ENCODE data around the gene UBE2H.
"Not testable (repeated sequence)": the region's sequence is repeated elsewhere in the genome, so short reads cannot be mapped to it uniquely, and the experiment has no call there.

UBE2H gene

DNA sequence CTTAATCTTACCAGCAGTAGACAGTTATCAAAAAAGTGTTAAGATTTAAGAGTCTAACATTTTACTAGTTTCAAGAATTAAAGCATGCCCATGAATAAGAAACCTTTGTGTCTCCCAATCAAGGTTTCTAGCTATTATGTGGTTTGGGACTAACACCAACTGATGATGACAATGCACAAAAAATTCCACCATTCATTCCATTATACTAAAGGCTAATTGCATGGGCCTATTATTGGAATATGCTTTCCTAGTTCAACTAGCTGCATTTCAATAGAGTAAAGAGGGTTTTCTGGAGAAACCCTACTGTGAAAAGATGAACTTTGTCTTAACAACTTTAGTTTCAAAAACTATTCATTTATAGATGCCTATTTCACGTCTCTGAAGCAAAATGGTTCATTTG, 44.6 kb downstream of the UBE2H start:
- no peak for DNase-seq (ENCODE audit: low read depth in 1 of 2, low spot score in 1 of 2)

DNA sequence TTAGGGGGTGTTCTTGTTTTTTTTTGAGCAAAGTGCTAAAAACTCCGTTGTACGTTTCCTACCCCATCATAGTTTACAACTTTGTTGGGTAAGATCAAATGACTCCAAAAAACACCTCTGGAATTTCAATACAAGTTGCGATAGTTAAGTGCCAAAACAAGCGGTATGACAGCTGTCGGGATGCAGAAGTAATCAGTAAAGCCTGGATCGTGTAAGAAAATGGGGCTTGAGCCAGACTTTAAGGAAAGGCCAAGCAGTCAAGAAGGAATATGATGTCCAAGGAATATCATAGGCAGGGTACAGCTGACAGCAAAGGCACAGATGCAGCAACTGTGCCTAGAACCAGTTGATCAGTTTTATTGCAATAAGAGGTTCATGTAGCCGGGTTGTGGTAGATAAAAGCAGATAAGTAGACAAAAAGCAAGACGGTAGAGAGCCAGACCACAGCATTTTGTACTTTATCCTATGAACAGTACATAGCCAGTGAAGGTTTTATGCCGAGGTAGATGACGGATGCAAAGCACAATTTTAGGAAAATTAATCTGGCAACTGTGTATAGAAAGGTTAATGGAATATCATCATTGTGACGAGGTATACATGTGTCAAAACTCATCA, 45.5 kb downstream of the UBE2H start:
- no peak for DNase-seq (ENCODE audit: low read depth in 1 of 2, low spot score in 1 of 2)

DNA sequence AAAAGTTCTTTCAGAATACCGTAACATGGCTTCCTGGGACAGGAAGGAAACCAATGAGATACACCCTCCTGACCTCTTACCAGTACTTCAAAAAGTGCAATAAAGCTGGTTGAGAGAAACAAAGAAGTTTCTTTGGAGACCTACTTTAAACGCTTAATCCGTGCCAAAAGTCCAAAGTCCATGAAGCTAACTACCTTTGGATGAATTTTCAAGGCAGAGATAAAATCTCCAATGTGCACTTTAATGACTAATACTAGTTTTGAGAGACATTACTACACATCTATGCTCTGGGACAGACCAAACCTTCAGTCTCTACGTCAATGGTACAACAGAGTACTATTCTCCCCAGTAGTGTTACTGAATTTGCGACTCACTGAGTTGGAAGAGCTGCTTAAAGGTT, 46.1 kb downstream of the UBE2H start:
- no peak for DNase-seq (ENCODE audit: low read depth in 1 of 2, low spot score in 1 of 2)

DNA sequence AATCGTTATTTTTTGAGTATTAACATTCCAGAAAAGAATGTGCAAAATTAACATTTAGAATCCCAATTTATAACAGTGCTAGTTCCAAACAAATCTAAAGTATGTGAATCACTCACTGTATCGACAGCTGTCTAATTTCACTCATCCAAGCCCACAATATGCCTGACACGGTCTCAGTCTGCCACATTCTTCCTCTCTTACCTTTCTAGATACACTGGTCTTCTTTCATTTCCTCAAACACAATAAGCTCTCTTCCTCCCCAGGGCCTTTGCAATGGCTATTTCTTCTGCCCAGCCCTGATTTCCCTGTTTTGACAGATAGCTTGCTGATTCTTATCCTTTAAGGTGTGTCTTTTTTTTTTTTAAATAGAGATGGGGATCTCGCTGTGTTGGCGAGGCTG, 48.8 kb downstream of the UBE2H start:
- DNase-seq (ENCODE audit: low read depth in 1 of 2, low spot score in 1 of 2): no peak

DNA sequence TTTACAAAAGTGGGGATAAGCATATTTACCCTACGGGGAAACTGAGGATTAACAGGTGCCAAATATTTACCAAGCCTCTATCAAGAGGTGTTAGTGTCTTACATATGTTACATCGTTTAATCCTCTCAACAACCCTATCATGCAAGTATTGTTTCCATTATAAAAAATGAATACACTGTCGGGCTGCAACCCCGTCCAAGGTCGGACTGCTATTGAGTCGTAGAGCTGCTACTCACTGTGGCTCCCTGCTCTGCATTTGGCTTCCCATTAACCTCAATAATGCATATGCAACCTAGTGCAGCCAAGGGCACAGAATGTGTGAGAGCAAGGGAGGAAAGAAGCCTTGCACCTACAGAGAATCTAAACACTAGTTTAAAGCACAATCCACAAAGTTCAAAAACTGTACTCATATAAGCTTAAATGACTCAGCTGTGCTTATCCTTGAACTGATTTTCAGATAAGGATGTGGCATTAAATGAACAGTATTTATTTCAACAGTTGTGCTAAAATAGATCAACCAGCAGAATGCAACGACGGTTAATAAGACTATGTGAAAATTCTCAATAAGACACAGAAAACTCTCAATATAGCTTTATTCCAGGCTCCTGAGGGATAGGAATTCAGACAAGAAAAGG, 49.9 kb downstream of the UBE2H start:
- DNase-seq (ENCODE audit: low read depth in 1 of 2, low spot score in 1 of 2): no peak

DNA sequence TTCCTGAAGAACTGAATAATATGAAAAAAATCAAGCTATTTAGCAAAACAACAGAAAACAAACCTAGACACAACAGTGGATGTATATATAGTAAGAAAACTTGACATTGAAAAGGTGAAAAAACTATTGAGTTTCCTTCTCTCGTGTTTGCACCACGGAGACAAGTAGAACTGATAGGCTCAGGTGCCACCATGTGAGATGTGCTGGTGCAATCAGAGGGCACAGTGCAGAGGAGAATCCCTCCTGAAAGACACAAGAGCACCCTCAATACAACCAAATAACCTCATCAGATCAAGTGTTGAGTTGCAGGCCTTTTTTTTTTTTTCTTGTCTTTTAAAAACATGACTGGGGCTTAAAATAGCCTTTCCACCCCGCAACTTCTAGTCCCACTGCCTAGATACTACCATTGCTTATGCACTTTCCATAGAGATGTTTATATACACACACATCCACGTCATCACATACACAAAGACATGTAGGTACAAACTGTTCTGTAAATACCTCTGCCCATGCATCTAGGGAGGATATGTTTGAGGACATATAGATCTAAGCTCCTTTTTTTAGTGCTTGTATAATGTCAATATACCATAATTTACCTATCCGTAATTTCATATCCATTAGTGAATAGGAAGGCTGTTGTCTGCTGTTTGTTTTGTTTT, 54.1 kb downstream of the UBE2H start:
- no peak for DNase-seq (ENCODE audit: low read depth in 1 of 2, low spot score in 1 of 2)

DNA sequence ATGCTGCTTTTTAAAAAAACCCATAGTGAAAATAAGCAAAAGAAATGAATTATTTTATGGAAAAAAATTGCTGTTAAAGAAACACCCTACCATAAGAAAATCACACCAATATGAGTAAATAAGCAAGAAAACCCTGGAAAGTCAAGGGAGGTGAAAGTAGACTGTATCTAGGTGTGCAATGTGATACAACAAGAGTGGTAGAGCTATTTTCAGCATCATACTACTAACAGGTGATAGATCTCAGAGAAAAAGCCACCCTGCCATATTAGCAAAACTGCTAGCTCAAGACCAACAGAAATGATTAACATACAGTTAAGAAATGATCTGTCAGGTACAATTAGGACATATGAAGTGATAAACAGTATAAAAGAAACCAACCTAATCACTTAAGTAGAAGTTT, 54.8 kb downstream of the UBE2H start:
- DNase-seq (ENCODE audit: low read depth in 1 of 2, low spot score in 1 of 2): no peak

DNA sequence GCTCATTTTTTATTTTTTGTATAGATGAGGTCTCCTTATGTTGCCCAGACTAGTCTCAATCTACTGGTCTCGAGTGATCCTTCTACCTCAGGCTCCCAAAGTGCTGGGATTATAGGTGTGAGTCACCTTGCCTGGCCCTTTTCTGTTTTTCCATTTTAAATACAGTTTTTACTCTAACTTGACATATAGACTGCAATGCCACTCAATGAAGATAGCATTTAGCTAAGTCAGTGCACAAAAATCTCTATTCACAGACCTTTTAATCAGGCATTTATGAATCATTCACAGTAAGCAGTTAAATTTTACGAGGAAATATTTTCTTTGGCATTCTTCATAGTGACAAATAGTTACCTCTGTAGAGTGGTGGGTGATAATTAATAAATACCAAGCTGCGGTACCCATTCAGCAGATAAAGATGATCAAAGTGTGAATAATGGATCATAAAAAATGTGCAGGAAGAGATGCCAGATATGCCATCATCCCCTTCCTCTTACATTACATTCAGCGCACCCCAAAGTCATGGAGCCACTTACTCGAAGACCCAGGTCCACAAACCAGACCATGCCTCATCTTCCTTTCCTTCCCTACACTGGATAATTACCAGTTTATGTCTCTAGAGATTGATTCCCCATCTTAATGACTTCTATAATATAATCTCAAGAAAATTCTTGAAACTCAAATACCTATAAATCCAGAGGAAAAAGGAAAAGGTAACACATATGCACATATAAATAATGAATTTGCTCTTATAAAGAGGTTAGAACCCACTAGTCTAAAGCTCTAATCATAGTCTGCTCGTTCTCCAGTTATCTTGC, 56.0 kb downstream of the UBE2H start:
- DNase-seq (ENCODE audit: low read depth in 1 of 2, low spot score in 1 of 2): no peak

DNA sequence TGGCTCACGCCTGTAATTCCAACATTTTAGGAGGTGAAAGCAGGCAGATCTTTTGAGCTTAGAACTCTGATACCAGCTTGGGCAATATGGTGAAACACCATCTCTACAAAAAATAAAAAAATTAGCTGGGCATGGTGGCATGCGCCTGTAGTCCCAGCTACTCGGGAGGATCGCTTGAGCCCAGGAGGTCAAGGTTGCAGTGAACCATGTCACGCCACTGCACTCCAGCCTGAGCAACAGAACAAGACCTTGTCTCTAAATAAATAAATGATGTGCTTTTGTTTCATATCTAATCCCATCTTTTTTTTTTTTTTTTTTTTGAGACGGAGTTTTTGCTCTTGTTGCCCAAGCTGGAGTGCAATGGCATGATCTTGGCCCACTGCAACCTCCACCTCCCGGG, 58.6 kb downstream of the UBE2H start:
- not testable (repeated sequence) for DNase-seq (ENCODE audit: low read depth in 1 of 2, low spot score in 1 of 2)

DNA sequence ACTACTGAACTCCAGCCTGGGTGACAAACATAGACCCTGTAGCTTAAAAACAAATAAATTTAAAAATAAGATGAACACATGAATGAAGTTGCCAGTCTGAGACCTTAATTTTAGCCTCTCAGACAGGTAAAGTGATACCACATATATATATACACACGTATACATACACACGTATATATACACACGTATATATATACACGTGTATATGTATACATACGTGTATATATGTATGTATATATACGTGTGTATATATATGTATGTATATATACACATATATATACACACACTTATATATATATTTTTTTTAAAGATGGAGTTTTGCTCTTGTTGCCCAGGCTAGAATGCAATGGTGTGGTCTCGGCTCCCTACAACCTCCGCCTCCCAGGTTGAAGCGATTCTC, 62.7 kb downstream of the UBE2H start:
- DNase-seq (ENCODE audit: low read depth in 1 of 2, low spot score in 1 of 2): no peak

DNA sequence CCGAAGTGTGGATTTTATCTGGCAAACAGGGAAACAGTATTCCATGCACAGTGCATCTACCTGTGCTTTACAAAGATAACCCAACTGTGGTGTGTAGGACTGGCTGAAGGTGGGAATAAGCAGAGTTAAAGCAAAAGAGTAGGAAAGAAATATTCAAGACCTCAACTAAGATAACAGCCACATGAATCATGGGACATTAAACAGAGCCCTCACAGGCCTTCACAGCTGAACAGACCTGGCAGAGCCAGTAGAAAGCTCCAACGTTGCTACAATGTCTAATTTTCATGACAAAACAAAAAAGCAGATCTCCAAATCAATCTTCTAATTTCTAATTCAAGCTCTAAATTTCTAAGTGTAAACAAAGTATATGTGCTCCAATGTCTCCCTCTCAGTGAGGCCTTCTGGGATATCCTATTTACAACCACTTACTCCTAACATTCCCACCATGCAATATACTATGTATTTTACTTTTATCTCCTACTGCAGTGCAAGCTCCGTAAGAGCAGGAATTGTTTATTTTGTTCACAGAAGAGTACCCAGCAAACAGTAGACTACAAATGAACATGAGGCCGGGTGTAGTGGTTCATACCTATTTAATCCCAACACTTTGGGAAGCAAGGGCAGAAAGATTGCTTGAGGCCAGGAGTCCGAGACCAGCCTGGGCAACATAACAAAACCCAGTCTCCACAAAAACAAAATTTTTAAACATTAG, 63.5 kb downstream of the UBE2H start:
- no peak for DNase-seq (ENCODE audit: low read depth in 1 of 2, low spot score in 1 of 2)

DNA sequence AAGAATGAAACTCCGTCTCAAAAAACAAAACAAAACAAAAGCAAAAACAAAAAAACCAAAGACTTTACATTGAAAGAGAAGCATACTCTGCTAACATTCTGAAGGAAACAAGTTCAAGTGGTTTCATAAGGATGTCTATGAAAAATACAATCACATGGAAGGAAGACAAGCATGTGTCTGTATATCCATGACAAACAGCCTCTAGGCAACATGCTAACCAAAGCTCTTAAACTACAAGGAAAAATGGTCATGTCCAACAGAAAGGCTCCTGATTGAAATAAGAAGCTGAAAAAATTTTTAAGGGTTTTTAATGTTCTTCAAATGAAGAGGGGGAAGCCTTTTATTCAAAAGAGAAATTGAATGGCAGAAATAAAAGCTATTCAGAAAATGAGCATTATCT, 64.9 kb downstream of the UBE2H start:
- DNase-seq (ENCODE audit: low read depth in 1 of 2, low spot score in 1 of 2): no peak

DNA sequence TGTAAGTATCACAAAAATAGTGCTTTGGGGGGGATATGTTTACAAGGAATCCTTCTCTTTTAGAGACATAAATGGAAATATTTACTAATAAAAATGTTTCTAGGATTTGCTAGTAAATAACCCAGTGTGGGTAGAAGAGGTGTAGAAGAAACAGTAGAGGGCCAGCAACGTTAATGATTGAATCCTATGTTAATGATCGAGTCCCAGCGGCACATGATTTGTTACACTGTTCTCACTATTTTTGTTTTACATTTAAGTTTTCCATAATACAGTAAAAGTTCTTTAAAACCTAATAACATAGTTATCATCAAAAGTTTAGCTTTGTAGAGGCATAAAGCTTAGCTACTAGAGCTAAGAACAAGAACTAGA, 66.0 kb downstream of the UBE2H start:
- no peak for DNase-seq (ENCODE audit: low read depth in 1 of 2, low spot score in 1 of 2)

DNA sequence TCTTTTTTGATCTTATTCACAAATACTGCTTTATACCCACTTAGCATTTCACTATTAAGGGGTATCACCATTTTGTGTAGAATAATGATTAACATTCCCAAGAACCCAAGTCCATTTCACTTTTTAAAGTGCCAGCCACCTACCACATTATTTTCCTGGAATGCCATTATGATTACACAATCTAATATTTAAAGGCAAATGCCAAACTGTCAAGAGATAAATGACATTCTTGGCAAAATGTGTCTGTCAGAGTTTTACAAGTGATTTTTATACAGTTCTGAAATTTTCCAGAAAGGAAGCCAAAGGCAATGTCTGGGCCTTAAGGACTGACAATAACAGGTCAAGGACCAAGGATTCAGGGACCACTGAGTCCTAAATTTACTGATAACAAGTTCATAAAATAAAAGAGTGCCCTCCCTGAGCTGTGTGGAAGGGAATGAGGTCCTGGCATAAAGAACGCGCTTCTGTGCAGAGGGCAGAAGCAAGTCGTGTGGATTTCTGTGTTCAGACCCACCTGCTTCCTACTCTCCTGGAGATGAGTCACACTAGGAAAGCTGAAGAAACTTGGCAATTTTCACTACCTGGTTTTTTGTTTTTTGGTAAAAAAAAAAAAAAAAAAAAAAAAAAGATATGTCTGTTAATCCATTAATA, 66.5 kb downstream of the UBE2H start:
- DNase-seq (ENCODE audit: low read depth in 1 of 2, low spot score in 1 of 2): no peak

DNA sequence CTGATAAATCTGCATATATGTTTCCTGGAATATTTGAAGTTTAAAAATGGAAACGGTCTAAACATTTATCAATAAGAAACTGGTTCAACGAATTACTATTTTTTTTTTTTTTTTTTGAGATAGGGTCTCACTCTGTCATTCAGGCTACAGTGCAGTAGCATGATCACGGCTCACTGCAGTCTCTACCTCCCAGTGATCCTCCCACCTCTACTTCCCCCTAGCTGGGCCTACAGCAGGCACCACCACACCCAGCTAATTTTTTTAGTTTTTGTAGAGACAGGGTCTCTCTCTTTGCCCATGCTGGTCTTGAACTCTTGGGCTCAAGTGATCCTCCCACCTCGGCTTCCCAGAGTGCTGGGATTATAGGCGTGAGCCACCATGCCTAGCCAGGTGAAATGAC, 68.3 kb downstream of the UBE2H start:
- DNase-seq (ENCODE audit: low read depth in 1 of 2, low spot score in 1 of 2): no peak

DNA sequence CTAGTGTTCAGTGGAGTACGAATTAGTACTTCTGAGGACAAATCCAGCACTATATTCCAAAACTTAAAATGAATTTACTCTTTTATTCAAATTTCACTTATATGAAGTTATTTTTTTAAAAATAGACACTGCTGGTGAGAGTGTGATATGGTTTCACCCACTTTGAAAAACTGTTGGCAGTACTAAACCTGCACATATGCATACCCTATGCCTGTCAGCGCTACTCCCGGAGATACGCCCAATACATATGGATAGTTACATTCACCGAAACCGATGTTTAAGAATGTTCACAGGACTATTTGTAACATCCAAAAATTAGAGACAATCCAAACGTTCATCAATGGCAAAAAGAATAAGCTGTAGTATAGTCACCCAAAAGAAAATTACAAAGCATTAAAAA, 69.6 kb downstream of the UBE2H start:
- DNase-seq (ENCODE audit: low read depth in 1 of 2, low spot score in 1 of 2): no peak

DNA sequence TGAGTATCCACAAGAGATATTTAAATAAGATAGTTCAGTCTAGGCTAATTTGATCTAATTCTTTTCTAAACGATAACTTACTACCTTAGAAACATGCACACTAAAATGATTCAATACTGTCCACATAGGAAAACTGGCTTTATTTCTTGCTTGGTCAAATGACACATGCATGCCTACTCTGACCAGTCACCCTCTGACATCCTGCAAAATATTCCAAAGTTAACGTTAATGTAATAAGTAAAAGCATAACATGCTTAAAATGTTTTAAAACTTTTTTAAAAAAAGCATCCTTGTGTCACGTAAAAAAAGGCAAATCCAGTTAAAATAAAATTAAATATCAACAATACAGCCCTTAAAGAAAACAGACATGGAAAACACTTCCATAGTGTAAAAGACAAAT, 70.2 kb downstream of the UBE2H start:
- no peak for DNase-seq (ENCODE audit: low read depth in 1 of 2, low spot score in 1 of 2)

DNA sequence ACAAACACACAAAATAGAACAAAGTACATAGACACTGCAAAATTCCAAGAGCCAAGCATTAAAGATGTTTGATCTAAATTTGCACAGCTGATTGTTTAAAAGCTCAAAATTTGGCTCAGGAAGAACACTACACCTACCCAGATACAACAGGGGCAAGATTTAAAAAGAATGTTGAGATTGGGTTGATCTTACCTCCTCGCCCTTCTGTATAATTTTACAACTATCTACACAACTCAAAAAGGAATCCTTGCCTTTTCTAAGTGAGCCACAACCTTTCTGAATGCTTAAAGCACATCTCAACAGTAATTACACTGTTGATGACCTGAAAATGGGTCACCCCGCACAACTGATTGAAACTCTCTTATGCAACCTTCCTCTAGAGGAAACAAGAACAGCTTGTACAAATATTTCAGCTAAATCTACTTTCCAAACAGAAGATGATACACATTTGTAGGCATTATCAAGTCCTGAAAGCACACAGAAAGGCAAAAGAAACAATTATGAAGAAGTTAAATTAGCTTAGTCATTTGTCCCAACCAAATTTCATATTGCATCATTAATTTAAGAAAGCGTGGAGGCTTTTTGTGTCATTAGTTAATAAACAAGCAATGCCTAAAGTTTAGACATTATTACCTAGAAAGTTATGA, 75.5 kb downstream of the UBE2H start:
- DNase-seq (ENCODE audit: low read depth in 1 of 2, low spot score in 1 of 2): no peak

DNA sequence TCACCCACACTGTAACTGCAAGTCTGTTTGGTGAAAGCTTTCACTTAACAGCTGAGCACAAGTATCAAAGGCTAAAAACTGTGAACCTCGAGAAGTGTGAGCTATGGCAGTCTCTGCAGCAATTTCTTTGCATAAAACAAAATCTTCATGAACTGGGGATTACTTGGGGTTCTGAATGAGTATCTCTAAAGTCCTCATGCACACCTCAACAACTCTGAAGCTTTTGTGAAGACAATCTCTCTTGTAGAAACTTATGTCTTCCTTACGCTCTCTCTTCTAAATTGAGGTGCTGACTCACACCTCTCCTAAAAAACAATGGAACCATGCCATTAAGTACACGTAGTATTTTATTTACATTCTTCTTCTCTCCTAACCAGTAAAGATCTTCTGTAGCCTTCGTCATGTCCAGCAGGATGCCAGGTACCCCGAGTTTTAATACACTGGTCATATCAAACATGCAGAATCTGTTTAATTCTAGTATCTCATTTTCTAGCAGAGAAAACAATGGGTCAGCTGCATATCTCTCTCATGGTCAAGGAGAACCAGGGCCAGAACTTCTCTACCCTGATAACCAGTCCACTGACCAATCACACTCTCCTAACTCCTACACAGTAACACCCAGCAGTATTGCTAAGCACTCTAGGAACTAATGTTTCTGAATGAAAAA, 76.9 kb downstream of the UBE2H start:
- DNase-seq (ENCODE audit: low read depth in 1 of 2, low spot score in 1 of 2): no peak

DNA sequence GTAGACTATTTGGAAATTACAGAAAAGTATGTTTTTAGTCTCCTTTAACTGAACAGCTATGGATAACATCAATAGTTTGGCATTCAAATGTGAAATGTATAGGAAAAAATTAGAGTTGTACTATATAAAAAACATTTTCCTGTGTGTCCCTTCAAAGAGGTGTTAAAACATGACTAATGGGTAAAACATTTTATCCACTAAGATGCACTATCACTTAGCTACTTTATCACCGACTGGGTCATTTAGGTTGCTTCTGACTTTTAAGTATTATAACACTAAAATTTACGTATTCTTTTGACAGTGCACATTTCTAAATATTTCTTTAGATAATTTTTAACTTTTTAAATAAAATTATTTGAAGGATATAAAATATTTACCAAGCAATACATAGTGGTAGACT, 77.6 kb downstream of the UBE2H start:
- DNase-seq (ENCODE audit: low read depth in 1 of 2, low spot score in 1 of 2): no peak
